HUES64 (cell line): ENCODE data around the gene MEGF6.

Experiments
- H3K27ac ChIP-seq: 2 replicates; pipeline ENCODE4 v1.7.0; 2013; ENCODE audit warnings: low read depth, low read length, inconsistent platforms
- H3K27me3 ChIP-seq: 2 replicates; pipeline ENCODE4 v1.6.1; 2013; ENCODE audit warnings: mild to moderate bottlenecking, low read length; ENCODE audit not compliant: insufficient read depth
- H3K36me3 ChIP-seq: 2 replicates; pipeline ENCODE4 v1.6.1; 2013; ENCODE audit warnings: mild to moderate bottlenecking, low read length; ENCODE audit not compliant: insufficient read depth
- H3K4me1 ChIP-seq: 2 replicates; pipeline ENCODE4 v1.6.1; 2013; ENCODE audit warnings: mild to moderate bottlenecking, low read length, moderate library complexity; ENCODE audit not compliant: insufficient read depth
- H3K4me3 ChIP-seq: 2 replicates; pipeline ENCODE4 v1.5.1; 2013; ENCODE audit warnings: mild to moderate bottlenecking, low read length, moderate library complexity
- H3K9ac ChIP-seq: 2 replicates; pipeline ENCODE4 v1.6.1; 2013; ENCODE audit warnings: mild to moderate bottlenecking, low read depth, low read length
- H3K9me3 ChIP-seq: 2 replicates; pipeline ENCODE4 v1.6.1; 2013; ENCODE audit warnings: low read depth, low read length; ENCODE audit not compliant: insufficient read depth
- WGBS: fragments of 150-250, 120-280 bp; methylation state at CpG from one replicate; pipeline ENCODE4 v1.1.7; 2013; ENCODE audit warnings: missing lambda C conversion rate; 5-methylcytosine and 5-hydroxymethylcytosine counted together

Gene MEGF6

GRCh38 chr1:3503525-3503886, 107.8 kb downstream of the MEGF6 start:
- H3K36me3 ChIP-seq: no peaks in the 10 kb centered on the region
- no peaks in the 10 kb centered on the region for H3K27me3 ChIP-seq
- no peak overlapping the region for H3K27ac ChIP-seq
- no peaks in the 10 kb centered on the region for H3K4me1 ChIP-seq
- no peaks in the 10 kb centered on the region for H3K9me3 ChIP-seq
- H3K4me3 ChIP-seq: no peak overlapping the region
- 85% methylated on average over 8 of the region's 8 CpGs for WGBS
- no peak overlapping the region for H3K9ac ChIP-seq

- no peak overlapping the region for H3K4me3 ChIP-seq
- no peak overlapping the region for H3K27ac ChIP-seq
- H3K27me3 ChIP-seq: no peaks in the 10 kb centered on the region
- no peaks in the 10 kb centered on the region for H3K9me3 ChIP-seq
- 89% methylated on average over 22 of the region's 22 CpGs for WGBS
- no peaks in the 10 kb centered on the region for H3K4me1 ChIP-seq
- H3K36me3 ChIP-seq: no peaks in the 10 kb centered on the region
- no peak overlapping the region for H3K9ac ChIP-seq
These were observed 108.4 kb downstream of the MEGF6 start for GRCh38 chr1:3502641-3503524.

GRCh38 chr1:3501856-3502640, 109.3 kb downstream of the MEGF6 start:
- 59% methylated on average over 23 of the region's 26 CpGs for WGBS
- Histone ChIP-seq H3K27me3 (no peaks in the 10 kb centered on the region), H3K36me3 (no peaks in the 10 kb centered on the region), H3K27ac (no peak overlapping the region), H3K9ac (no peak overlapping the region), H3K4me1 (no peaks in the 10 kb centered on the region), H3K9me3 (no peaks in the 10 kb centered on the region), H3K4me3 (no peak overlapping the region)

GRCh38 chr1:3501437-3501836, 109.9 kb downstream of the MEGF6 start:
- Histone ChIP-seq H3K4me3 (no peak overlapping the region), H3K9ac (no peak overlapping the region), H3K27me3 (no peaks in the 10 kb centered on the region), H3K9me3 (no peaks in the 10 kb centered on the region), H3K27ac (no peak overlapping the region), H3K36me3 (no peaks in the 10 kb centered on the region), H3K4me1 (no peaks in the 10 kb centered on the region)
- WGBS: 86% methylated on average over 17 of the region's 17 CpGs

GRCh38 chr1:3500265-3500835, 111.0 kb downstream of the MEGF6 start:
- no peaks in the 10 kb centered on the region for H3K4me1 ChIP-seq
- 94% methylated on average over 32 of the region's 32 CpGs for WGBS
- H3K36me3 ChIP-seq: no peaks in the 10 kb centered on the region

GRCh38 chr1:3499611-3500010, 111.7 kb downstream of the MEGF6 start:
- no peaks in the 10 kb centered on the region for H3K4me1 ChIP-seq
- H3K9ac ChIP-seq: no peak overlapping the region
- no peaks in the 10 kb centered on the region for H3K9me3 ChIP-seq
- no peaks in the 10 kb centered on the region for H3K27me3 ChIP-seq
- H3K27ac ChIP-seq: no peak overlapping the region
- WGBS: 90% methylated on average over 22 of the region's 22 CpGs
- H3K36me3 ChIP-seq: no peaks in the 10 kb centered on the region
- no peak overlapping the region for H3K4me3 ChIP-seq

More at GRCh38 chr1:3500265-3500835, 111.0 kb downstream of the MEGF6 start:
- no peak overlapping the region for H3K9ac ChIP-seq
- H3K4me3 ChIP-seq: no peak overlapping the region
- H3K27me3 ChIP-seq: no peaks in the 10 kb centered on the region
- no peaks in the 10 kb centered on the region for H3K9me3 ChIP-seq
- H3K27ac ChIP-seq: no peak overlapping the region

- Histone ChIP-seq H3K9ac (no peak overlapping the region), H3K36me3 (no peaks in the 10 kb centered on the region), H3K4me1 (no peaks in the 10 kb centered on the region), H3K4me3 (no peak overlapping the region), H3K9me3 (no peaks in the 10 kb centered on the region), H3K27ac (no peak overlapping the region), H3K27me3 (no peaks in the 10 kb centered on the region)
- WGBS: 95% methylated on average over 8 of the region's 8 CpGs
These were observed 112.3 kb downstream of the MEGF6 start for GRCh38 chr1:3498986-3499385.

GRCh38 chr1:3498246-3498930, 112.9 kb downstream of the MEGF6 start:
- H3K9ac ChIP-seq: no peak overlapping the region
- H3K9me3 ChIP-seq: no peaks in the 10 kb centered on the region
- H3K27ac ChIP-seq: no peak overlapping the region
- no peak overlapping the region for H3K4me3 ChIP-seq
- H3K27me3 ChIP-seq: no peaks in the 10 kb centered on the region
- 92% methylated on average over 26 of the region's 26 CpGs for WGBS
- H3K36me3 ChIP-seq: no peaks in the 10 kb centered on the region
- no peaks in the 10 kb centered on the region for H3K4me1 ChIP-seq

- Histone ChIP-seq H3K36me3 (no peaks in the 10 kb centered on the region), H3K9me3 (no peaks in the 10 kb centered on the region), H3K27ac (no peak overlapping the region), H3K4me3 (no peak overlapping the region), H3K9ac (no peak overlapping the region), H3K27me3 (no peaks in the 10 kb centered on the region), H3K4me1 (no peaks in the 10 kb centered on the region)
- 89% methylated on average over 19 of the region's 19 CpGs for WGBS
These were observed 113.8 kb downstream of the MEGF6 start for GRCh38 chr1:3497521-3497920.

- H3K4me3 ChIP-seq: no peak overlapping the region
- no peaks in the 10 kb centered on the region for H3K27me3 ChIP-seq
- WGBS: 94% methylated on average over 20 of the region's 20 CpGs
- H3K4me1 ChIP-seq: no peaks in the 10 kb centered on the region
- no peak overlapping the region for H3K9ac ChIP-seq
- H3K9me3 ChIP-seq: no peaks in the 10 kb centered on the region
- H3K36me3 ChIP-seq: no peaks in the 10 kb centered on the region
- no peak overlapping the region for H3K27ac ChIP-seq
These were observed 114.4 kb downstream of the MEGF6 start for GRCh38 chr1:3496916-3497315.
